ENCODE data around the gene HLA-DPB1. TPM values are rescaled to one million over a fixed set of nuclear protein-coding genes. Genes with fewer than 3 reads are reported as not detected.
"Not testable (repeated sequence)": the region's sequence is repeated elsewhere in the genome, so short reads cannot be mapped to it uniquely, and the experiment has no call there.

Gene HLA-DPB1
- total RNA-seq, 1 donor: 8.7 TPM

- DNase-seq (ENCODE audit: insufficient read length, low spot score, missing footprints): no peak
- no peaks in the 10 kb centered on the region for H3K79me2 ChIP-seq (ENCODE audit: insufficient read depth, low read length)
- peaks cover 22% of the 10 kb centered on the region for H3K27me3 ChIP-seq (ENCODE audit: insufficient read depth, low read length)
- no peak overlapping the region for H2AFZ ChIP-seq (ENCODE audit: low read length)
- H3K4me1 ChIP-seq (ENCODE audit: insufficient read depth, low read length): no peaks in the 10 kb centered on the region
- H3K4me3 ChIP-seq (ENCODE audit: insufficient read depth, low read length): no peak overlapping the region
- H3K36me3 ChIP-seq (ENCODE audit: insufficient read depth, low read length): no peaks in the 10 kb centered on the region
- no peak overlapping the region for H3K27ac ChIP-seq (ENCODE audit: low read depth, low read length)
- TF ChIP-seq CTCF (IDR thresholded peaks at IDR 0.05; ENCODE audit: extremely low read depth, low read depth, low read length): no peak
- no peaks in the 10 kb centered on the region for H3K9me3 ChIP-seq (ENCODE audit: low read depth, low read length)
- H4K20me1 ChIP-seq (ENCODE audit: insufficient read depth, low read length): no peaks in the 10 kb centered on the region
- H3K4me2 ChIP-seq (ENCODE audit: insufficient read depth, low read length): no peak overlapping the region
These were observed 16.6 kb downstream of the HLA-DPB1 start for GRCh38 chr6:33092385-33092784.

DNA sequence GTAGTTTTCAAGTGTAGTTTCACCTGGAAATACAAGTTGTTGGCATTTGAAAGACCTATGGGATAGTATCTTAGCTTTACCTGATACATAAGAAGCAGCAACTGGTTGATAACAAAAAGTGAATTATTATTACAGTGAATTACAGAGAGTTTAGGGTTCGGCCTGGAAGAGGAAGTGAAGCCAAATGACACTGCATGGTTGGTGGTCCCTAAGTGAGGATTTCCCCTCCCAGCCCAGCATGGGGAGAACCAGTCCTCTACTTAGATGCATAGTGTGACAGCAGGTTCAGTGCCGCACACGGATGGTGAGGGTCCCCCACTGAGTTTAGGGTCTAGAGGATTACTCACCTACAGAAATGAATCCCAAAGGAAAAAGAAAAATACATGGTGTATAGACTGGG, 18.1 kb downstream of the HLA-DPB1 start:
- no peaks in the 10 kb centered on the region for H4K20me1 ChIP-seq (ENCODE audit: insufficient read depth, low read length)
- no peak overlapping the region for H3K4me3 ChIP-seq (ENCODE audit: insufficient read depth, low read length)
- no peaks in the 10 kb centered on the region for H3K79me2 ChIP-seq (ENCODE audit: insufficient read depth, low read length)
- no peak overlapping the region for H3K27ac ChIP-seq (ENCODE audit: low read depth, low read length)
- peaks cover 22% of the 10 kb centered on the region for H3K27me3 ChIP-seq (ENCODE audit: insufficient read depth, low read length)
- no peaks in the 10 kb centered on the region for H3K4me1 ChIP-seq (ENCODE audit: insufficient read depth, low read length)
- H2AFZ ChIP-seq (ENCODE audit: low read length): no peak overlapping the region
- no peak for TF ChIP-seq CTCF (IDR thresholded peaks at IDR 0.05; ENCODE audit: extremely low read depth, low read depth, low read length)
- DNase-seq (ENCODE audit: insufficient read length, low spot score, missing footprints): no peak
- no peaks in the 10 kb centered on the region for H3K36me3 ChIP-seq (ENCODE audit: insufficient read depth, low read length)
- H3K9me3 ChIP-seq (ENCODE audit: low read depth, low read length): no peaks in the 10 kb centered on the region
- no peak overlapping the region for H3K4me2 ChIP-seq (ENCODE audit: insufficient read depth, low read length)

GRCh38 chr6:33095681-33096080, 19.9 kb downstream of the HLA-DPB1 start:
- H3K4me1 ChIP-seq (ENCODE audit: insufficient read depth, low read length): no peaks in the 10 kb centered on the region
- no peak for DNase-seq (ENCODE audit: insufficient read length, low spot score, missing footprints)

GRCh38 chr6:33101121-33101737, 25.4 kb downstream of the HLA-DPB1 start:
- H3K79me2 ChIP-seq (ENCODE audit: insufficient read depth, low read length); H3K9me3 ChIP-seq (ENCODE audit: low read depth, low read length); H3K27ac ChIP-seq (ENCODE audit: low read depth, low read length); H3K4me1 ChIP-seq (ENCODE audit: insufficient read depth, low read length); H4K20me1 ChIP-seq (ENCODE audit: insufficient read depth, low read length); H3K4me2 ChIP-seq (ENCODE audit: insufficient read depth, low read length); DNase-seq (ENCODE audit: insufficient read length, low spot score, missing footprints); H3K4me3 ChIP-seq (ENCODE audit: insufficient read depth, low read length); H2AFZ ChIP-seq (ENCODE audit: low read length); H3K36me3 ChIP-seq (ENCODE audit: insufficient read depth, low read length); H3K27me3 ChIP-seq (ENCODE audit: insufficient read depth, low read length): not testable (repeated sequence)

More at GRCh38 chr6:33095681-33096080, 19.9 kb downstream of the HLA-DPB1 start:
- no peaks in the 10 kb centered on the region for H3K9me3 ChIP-seq (ENCODE audit: low read depth, low read length)
- no peaks in the 10 kb centered on the region for H3K79me2 ChIP-seq (ENCODE audit: insufficient read depth, low read length)
- TF ChIP-seq CTCF (IDR thresholded peaks at IDR 0.05; ENCODE audit: extremely low read depth, low read depth, low read length): no peak
- no peak overlapping the region for H3K4me2 ChIP-seq (ENCODE audit: insufficient read depth, low read length)
- H3K4me3 ChIP-seq (ENCODE audit: insufficient read depth, low read length): no peak overlapping the region
- H3K27ac ChIP-seq (ENCODE audit: low read depth, low read length): no peak overlapping the region
- H3K27me3 ChIP-seq (ENCODE audit: insufficient read depth, low read length): peaks cover 14% of the 10 kb centered on the region
- no peaks in the 10 kb centered on the region for H3K36me3 ChIP-seq (ENCODE audit: insufficient read depth, low read length)
- H4K20me1 ChIP-seq (ENCODE audit: insufficient read depth, low read length): no peaks in the 10 kb centered on the region
- no peak overlapping the region for H2AFZ ChIP-seq (ENCODE audit: low read length)

Data from osteoblast (primary cell).